HCT116 (cell line): ENCODE measurements around the gene ZNF358. TPM values are rescaled to one million over a fixed set of nuclear protein-coding genes. Genes with fewer than 3 reads are reported as not detected.

Source experiments
- ATAC-seq: fragments of 200-7000 bp; cut with Tn5 transposase; 2 replicates; pipeline ENCODE4 v1.9.1; 2020; ENCODE audit warnings: mild to moderate bottlenecking, moderate library complexity
- BruUV-seq: library from RNA; stranded (reverse); fragments of 400-500 nt; replicated peaks from 2 replicates; lab custom pipeline; 2021; lab: Mats Ljungman, UMichigan
- CTCF ChIA-PET: fragments of 300-600 bp; sonication (Branson Sonifier 250); formaldehyde crosslinking; loops from one replicate; lab custom pipeline; 2021; ENCODE audit warnings: antibody characterized with exemption; lab: Charles Lee
- POLR2A ChIA-PET: fragments of 300-600, 350-600 bp; sonication (Branson Sonifier 250); formaldehyde crosslinking; loops from one replicate; lab custom pipeline; 2021; ENCODE audit warnings: antibody characterized with exemption; lab: Charles Lee
- RAD21 ChIA-PET, 2 experiments: fragments of 300-600 bp; sonication (Branson Sonifier 250); formaldehyde crosslinking; loops; one replicate each; lab custom pipeline; 2023; ENCODE audit warnings: low total read pairs in 2 of 2; ENCODE audit not compliant: uncharacterized antibody in 2 of 2, unreplicated experiment in 2 of 2, low non-redundant PET in 1 of 2; lab: Charles Lee
- DNase-seq: peaks from one replicate; pipeline ENCODE4 v3.0.0-alpha.2; 2010; ENCODE audit warnings: low read depth, low spot score
- H2AFZ ChIP-seq: fragments of 200-600 bp; shearing (Covaris generic), sonication (generic); 2 replicates; pipeline ENCODE4 v1.6.1; 2017; ENCODE audit warnings: low read depth, mixed run types, mixed read lengths, antibody characterized with exemption, low read length; ENCODE audit not compliant: poor library complexity, severe bottlenecking
- H3K27ac ChIP-seq: 2 replicates; pipeline ENCODE4 v1.5.1; 2012; ENCODE audit warnings: low read depth, low read length
- H3K27me3 ChIP-seq: fragments of 200-600 bp; sonication (generic); 2 replicates; pipeline ENCODE4 v1.6.1; 2016; ENCODE audit warnings: mixed run types, low read length, mixed read lengths; ENCODE audit not compliant: insufficient read depth
- H3K36me3 ChIP-seq, 2 experiments: fragments of 200-500 bp in 1 of 2; fragments of 200-600 bp in 1 of 2; sonication (Bioruptor generic) in 1 of 2; sonication (generic) in 1 of 2; 2 replicates each; pipeline versions ENCODE4 v1.5.1 to v1.6.1; 2014 to 2016; ENCODE audit warnings: low read length in 2 of 2, inconsistent platforms in 1 of 2, mixed read lengths in 1 of 2, mixed run types in 1 of 2; ENCODE audit not compliant: insufficient read depth in 2 of 2, control insufficient read depth in 1 of 2
- H3K4me1 ChIP-seq, 2 experiments: fragments of 200-600 bp in 1 of 2; sonication (generic) in 1 of 2; 2 replicates each; pipeline versions ENCODE4 v1.5.1 to v1.6.1; 2012 to 2017; ENCODE audit warnings: low read length in 2 of 2, inconsistent platforms in 1 of 2, mild to moderate bottlenecking in 1 of 2, mixed read lengths in 1 of 2, mixed run types in 1 of 2, moderate library complexity in 1 of 2; ENCODE audit not compliant: insufficient read depth in 2 of 2, control insufficient read depth in 1 of 2
- H3K4me2 ChIP-seq: fragments of 200-600 bp; sonication (generic); 2 replicates; pipeline ENCODE4 v1.6.1; 2017; ENCODE audit warnings: mixed run types, low read length, mixed read lengths
- H3K4me3 ChIP-seq, 2 experiments: fragments of 200-600 bp in 1 of 2; sonication (generic) in 1 of 2; replicated peaks in 1 of 2; 2 replicates each; pipeline ENCODE4 v1.5.1; 2011 to 2016; ENCODE audit warnings: low read length in 2 of 2, control low read depth in 1 of 2, low read depth in 1 of 2, mild to moderate bottlenecking in 1 of 2, mixed read lengths in 1 of 2, mixed run types in 1 of 2
- H3K79me2 ChIP-seq: fragments of 200-600 bp; sonication (generic); 2 replicates; pipeline ENCODE4 v1.6.1; 2017; ENCODE audit warnings: mild to moderate bottlenecking, mixed run types, low read length, moderate library complexity, mixed read lengths; ENCODE audit not compliant: insufficient read depth
- H3K9ac ChIP-seq: fragments of 200-600 bp; sonication (generic); 2 replicates; pipeline ENCODE4 v1.6.1; 2016; ENCODE audit warnings: low read length, mixed read lengths
- H3K9me2 ChIP-seq: fragments of 200-600 bp; sonication (generic), shearing (Covaris generic); 2 replicates; pipeline ENCODE4 v1.6.1; 2017; ENCODE audit warnings: mixed run types, mild to moderate bottlenecking, moderate library complexity; ENCODE audit not compliant: insufficient read depth
- H3K9me3 ChIP-seq, 2 experiments: fragments of 200-500 bp in 1 of 2; fragments of 200-600 bp in 1 of 2; sonication (Bioruptor generic) in 1 of 2; sonication (generic) in 1 of 2; 2 replicates each; pipeline ENCODE4 v1.6.1; 2014 to 2017; ENCODE audit warnings: low read length in 2 of 2, mixed read lengths in 2 of 2, inconsistent platforms in 1 of 2, low read depth in 1 of 2, mild to moderate bottlenecking in 1 of 2, mixed run types in 1 of 2, moderate library complexity in 1 of 2; ENCODE audit not compliant: control insufficient read depth in 1 of 2, insufficient read depth in 1 of 2
- H4K20me1 ChIP-seq: fragments of 200-600 bp; sonication (generic), shearing (Covaris generic); 2 replicates; pipeline ENCODE4 v1.6.1; 2017; ENCODE audit warnings: mixed run types, mild to moderate bottlenecking, moderate library complexity; ENCODE audit not compliant: insufficient read depth
- EGR1 ChIP-seq: IDR thresholded peaks from 2 replicates; pipeline ENCODE4 v1.6.1; 2012; ENCODE audit warnings: low read depth
- EZH2phosphoT487 ChIP-seq: fragments of 200-600 bp; IDR thresholded peaks from 2 replicates; pipeline ENCODE4 v1.6.1; 2018; ENCODE audit warnings: antibody characterized with exemption, borderline replicate concordance
- POLR2A ChIP-seq: IDR thresholded peaks from 2 replicates; pipeline ENCODE4 v1.7.0; 2011; ENCODE audit warnings: borderline replicate concordance; ENCODE audit not compliant: insufficient read depth, insufficient read length; ENCODE audit errors: extremely low read depth
- YY1 ChIP-seq: IDR thresholded peaks from 2 replicates; pipeline ENCODE4 v1.6.1; 2011; ENCODE audit warnings: low read length, low read depth, moderate library complexity, mild to moderate bottlenecking; ENCODE audit not compliant: insufficient replicate concordance; ENCODE audit errors: extremely low read depth
- intact Hi-C: fragments of 100-400 bp; cut with micrococcal nuclease; formaldehyde crosslinking; loops from 2 replicates; pipeline ENCODE4 v1.10.0; 2022
- total RNA-seq: library from RNA; stranded (reverse); gene quantifications from one replicate; pipeline ENCODE4 v1.2.1, GENCODE V29; 2021; ENCODE audit not compliant: unreplicated experiment
- TF ChIP-seq, protein P1 (sequence below): IDR thresholded peaks from 2 replicates; pipeline ENCODE4 v1.6.1; 2012
- TF ChIP-seq, protein P2 (sequence below), 3 experiments: fragments of 200-600 bp in 1 of 3; sonication (generic) in 1 of 3; IDR thresholded peaks in 2 of 3; conservative IDR thresholded peaks in 1 of 3; 2 replicates each; pipeline ENCODE4 v1.5.1; 2012 to 2017; ENCODE audit warnings: low read depth in 2 of 3, low read length in 2 of 3, antibody characterized with exemption in 1 of 3, borderline replicate concordance in 1 of 3, control low read depth in 1 of 3, mild to moderate bottlenecking in 1 of 3, mixed read lengths in 1 of 3, mixed run types in 1 of 3, moderate library complexity in 1 of 3; ENCODE audit not compliant: insufficient read depth in 1 of 3

The ZNF358 gene
- total RNA-seq, 1 experiment from 2014 or later = 20.7 TPM

DNA sequence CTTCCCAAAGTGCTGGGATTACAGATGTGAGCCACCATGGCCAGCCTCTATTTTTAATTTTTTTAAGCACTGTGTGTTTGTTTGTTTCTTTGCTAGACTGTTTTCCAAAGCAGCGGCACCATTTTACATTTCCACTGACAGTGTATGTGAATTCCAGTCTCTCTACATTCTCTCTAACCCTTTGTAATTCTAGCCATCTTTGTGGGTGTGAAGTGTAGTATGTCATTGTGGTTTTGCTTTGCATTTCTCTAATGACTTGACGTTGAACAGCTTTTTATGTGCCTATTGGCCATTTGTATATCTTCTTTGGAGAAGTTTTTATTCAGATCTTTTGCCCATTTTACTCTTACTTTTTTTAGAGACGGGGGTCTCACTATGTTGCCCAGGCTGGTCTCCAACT is 31.3 kb downstream of the ZNF358 start:
- POLR2A ChIA-PET = no interaction called here
- BruUV-seq = no TSS peak
- ATAC-seq (no peak), DNase-seq (no peak)
- peaks cover 2 to 12% of the 10 kb centered on the region in 2 experiments; a peak in 3 of 4 replicates for H3K36me3 ChIP-seq
- TF ChIP-seq, protein P1, sequence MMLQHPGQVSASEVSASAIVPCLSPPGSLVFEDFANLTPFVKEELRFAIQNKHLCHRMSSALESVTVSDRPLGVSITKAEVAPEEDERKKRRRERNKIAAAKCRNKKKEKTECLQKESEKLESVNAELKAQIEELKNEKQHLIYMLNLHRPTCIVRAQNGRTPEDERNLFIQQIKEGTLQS = no peak
- TF ChIP-seq EZH2phosphoT487 (no peak), EGR1 (no peak), YY1 (no peak), POLR2A (no peak)
- TF ChIP-seq, protein P2, sequence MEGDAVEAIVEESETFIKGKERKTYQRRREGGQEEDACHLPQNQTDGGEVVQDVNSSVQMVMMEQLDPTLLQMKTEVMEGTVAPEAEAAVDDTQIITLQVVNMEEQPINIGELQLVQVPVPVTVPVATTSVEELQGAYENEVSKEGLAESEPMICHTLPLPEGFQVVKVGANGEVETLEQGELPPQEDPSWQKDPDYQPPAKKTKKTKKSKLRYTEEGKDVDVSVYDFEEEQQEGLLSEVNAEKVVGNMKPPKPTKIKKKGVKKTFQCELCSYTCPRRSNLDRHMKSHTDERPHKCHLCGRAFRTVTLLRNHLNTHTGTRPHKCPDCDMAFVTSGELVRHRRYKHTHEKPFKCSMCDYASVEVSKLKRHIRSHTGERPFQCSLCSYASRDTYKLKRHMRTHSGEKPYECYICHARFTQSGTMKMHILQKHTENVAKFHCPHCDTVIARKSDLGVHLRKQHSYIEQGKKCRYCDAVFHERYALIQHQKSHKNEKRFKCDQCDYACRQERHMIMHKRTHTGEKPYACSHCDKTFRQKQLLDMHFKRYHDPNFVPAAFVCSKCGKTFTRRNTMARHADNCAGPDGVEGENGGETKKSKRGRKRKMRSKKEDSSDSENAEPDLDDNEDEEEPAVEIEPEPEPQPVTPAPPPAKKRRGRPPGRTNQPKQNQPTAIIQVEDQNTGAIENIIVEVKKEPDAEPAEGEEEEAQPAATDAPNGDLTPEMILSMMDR (IDR thresholded peaks at IDR 0.05 in 2 of 3, conservative IDR thresholded peaks at IDR 0.05 in 1 of 3; ENCODE audit: borderline replicate concordance in 1 of 3, insufficient read depth in 1 of 3, low read depth in 2 of 3, low read length in 2 of 3) = no peak
- no peaks in the 10 kb centered on the region for H4K20me1 ChIP-seq
- no peaks in the 10 kb centered on the region for H3K79me2 ChIP-seq
- no peak overlapping the region for H3K9ac ChIP-seq
- H3K27me3 ChIP-seq = no peaks in the 10 kb centered on the region
- H3K9me2 ChIP-seq = no peaks in the 10 kb centered on the region
- H2AFZ ChIP-seq = no peak overlapping the region
- RAD21 ChIA-PET = no interaction called here
- no peaks in the 10 kb centered on the region for H3K9me3 ChIP-seq
- CTCF ChIA-PET = no interaction called here
- intact Hi-C loops = no loop called here
- H3K4me1 ChIP-seq = peaks cover 0 to 6% of the 10 kb centered on the region in 2 experiments; a peak in 3 of 4 replicates
- H3K4me3 ChIP-seq = no peak overlapping the region
- no peak overlapping the region for H3K27ac ChIP-seq
- H3K4me2 ChIP-seq = no peak overlapping the region
